ENCODE results near the gene RNF212B. TPM values are rescaled to one million over a fixed set of nuclear protein-coding genes. Genes with fewer than 3 reads are reported as not detected.

Gene RNF212B
- total and polyA plus RNA-seq, 2 of the 13 experiments (the other 11 are each of a cell fraction or from before 2014, with no cell fraction given) = 0.05 TPM; not detected in 1

GRCh38 chr14:23294734-23295561 is 57.2 kb downstream of the RNF212B start (continued):
- TF ChIP-seq, protein P1, sequence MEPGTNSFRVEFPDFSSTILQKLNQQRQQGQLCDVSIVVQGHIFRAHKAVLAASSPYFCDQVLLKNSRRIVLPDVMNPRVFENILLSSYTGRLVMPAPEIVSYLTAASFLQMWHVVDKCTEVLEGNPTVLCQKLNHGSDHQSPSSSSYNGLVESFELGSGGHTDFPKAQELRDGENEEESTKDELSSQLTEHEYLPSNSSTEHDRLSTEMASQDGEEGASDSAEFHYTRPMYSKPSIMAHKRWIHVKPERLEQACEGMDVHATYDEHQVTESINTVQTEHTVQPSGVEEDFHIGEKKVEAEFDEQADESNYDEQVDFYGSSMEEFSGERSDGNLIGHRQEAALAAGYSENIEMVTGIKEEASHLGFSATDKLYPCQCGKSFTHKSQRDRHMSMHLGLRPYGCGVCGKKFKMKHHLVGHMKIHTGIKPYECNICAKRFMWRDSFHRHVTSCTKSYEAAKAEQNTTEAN (CRISPR knock-in tag; conservative IDR thresholded peaks at IDR 0.05) = 0 out of 2 replicates have a peak, but pooled peaks have one; percentile 30
- no peak for TF ChIP-seq NRL (CRISPR knock-in tag; IDR thresholded peaks at IDR 0.05; ENCODE audit: borderline replicate concordance)
- TF ChIP-seq MIER2 (CRISPR knock-in tag; IDR thresholded peaks at IDR 0.05) = 0 out of 2 replicates have a peak, but pooled peaks have one; percentile 12
- TF ChIP-seq ZNF567 (CRISPR knock-in tag; IDR thresholded peaks at IDR 0.05; ENCODE audit: borderline replicate concordance) = peak; percentile 67; the same call in 1 of the 2 replicates
- TF ChIP-seq SMC3 (IDR thresholded peaks at IDR 0.05; ENCODE audit: low read length) = peak; percentile 86
- TF ChIP-seq ARHGAP35 (CRISPR knock-in tag; IDR thresholded peaks at IDR 0.05; ENCODE audit: borderline replicate concordance) = 0 out of 2 replicates have a peak, but pooled peaks have one; percentile 69
- TF ChIP-seq GATAD1 (CRISPR knock-in tag; IDR thresholded peaks at IDR 0.05) = 0 out of 2 replicates have a peak, but pooled peaks have one; percentile 36
- TF ChIP-seq ADNP (CRISPR knock-in tag; IDR thresholded peaks at IDR 0.05) = 0 out of 2 replicates have a peak, but pooled peaks have one; percentile 35
- TF ChIP-seq ZNF205 (CRISPR knock-in tag; IDR thresholded peaks at IDR 0.05) = peak; percentile 24; the same call in 1 of the 2 replicates
- TF ChIP-seq SNAPC2 (CRISPR knock-in tag; IDR thresholded peaks at IDR 0.05) = no peak
- peak; percentile 75 for TF ChIP-seq CREB1 (IDR thresholded peaks at IDR 0.05)
- no peak for TF ChIP-seq CREB1 (CRISPR knock-in tag; IDR thresholded peaks at IDR 0.05)
- TF ChIP-seq RXRB (CRISPR knock-in tag; IDR thresholded peaks at IDR 0.05; ENCODE audit: borderline replicate concordance) = peak; percentile 44; the same call in 1 of the 2 replicates
- TF ChIP-seq NR2C2 (CRISPR knock-in tag; IDR thresholded peaks at IDR 0.05; ENCODE audit: borderline replicate concordance) = no peak; the same call in 1 of the 2 replicates
- peak; percentile 60 for TF ChIP-seq TEAD3 (CRISPR knock-in tag; optimal IDR thresholded peaks at IDR 0.05; ENCODE audit: borderline replicate concordance)
- peak; percentile 29 for TF ChIP-seq SAP130 (CRISPR knock-in tag; IDR thresholded peaks at IDR 0.05; ENCODE audit: low read depth)
- no peak for TF ChIP-seq TEAD2 (CRISPR knock-in tag; IDR thresholded peaks at IDR 0.05)
- peak; percentile 49; the same call in 1 of the 2 replicates for TF ChIP-seq KMT2A (CRISPR knock-in tag; IDR thresholded peaks at IDR 0.05)
- no peak for TF ChIP-seq MNT (IDR thresholded peaks at IDR 0.05)
- peak; percentile 30; the same call in 1 of the 2 replicates for TF ChIP-seq ZNF180 (CRISPR knock-in tag; IDR thresholded peaks at IDR 0.05; ENCODE audit: borderline replicate concordance, low read depth)
- no peak for TF ChIP-seq GATA4 (IDR thresholded peaks at IDR 0.05; ENCODE audit: borderline replicate concordance, low read depth)
- TF ChIP-seq ZFP82 (CRISPR knock-in tag; IDR thresholded peaks at IDR 0.05; ENCODE audit: borderline replicate concordance) = no peak
- TF ChIP-seq SOX13 (IDR thresholded peaks at IDR 0.05) = 0 out of 2 replicates have a peak, but pooled peaks have one; percentile 46
- TF ChIP-seq SOX13 (CRISPR knock-in tag; conservative IDR thresholded peaks at IDR 0.05 in 1 of 2, IDR thresholded peaks at IDR 0.05 in 1 of 2) = 0 out of 4 replicates have a peak, but pooled peaks of 1 of the 2 experiments have one; percentile 5
- peak; percentile 50; the same call in 1 of the 2 replicates for TF ChIP-seq IRF9 (CRISPR knock-in tag; IDR thresholded peaks at IDR 0.05; ENCODE audit: borderline replicate concordance)
- TF ChIP-seq NCOA2 (CRISPR knock-in tag; IDR thresholded peaks at IDR 0.05) = peak; percentile 3; the same call in 1 of the 2 replicates
- no peak for TF ChIP-seq HHEX (CRISPR knock-in tag; IDR thresholded peaks at IDR 0.05)

All from HepG2 (cell line).